B cell (primary cell): ENCODE data around the gene ARL17B.
"Not testable (repeated sequence)": the region's sequence is repeated elsewhere in the genome, so short reads cannot be mapped to it uniquely, and the experiment has no call there.

ENCODE experiments used
- EZH2 ChIP-seq: IDR thresholded peaks from 2 replicates; pipeline ENCODE4 v1.6.1; 2012; ENCODE audit warnings: borderline replicate concordance, low read depth, mild to moderate bottlenecking, moderate library complexity, low read length; ENCODE audit not compliant: insufficient read depth, poor library complexity, severe bottlenecking
- TF ChIP-seq, protein P1 (sequence below): fragments of 200-600 bp; IDR thresholded peaks from one replicate; pipeline ENCODE4 v1.8.0; 2022; ENCODE audit warnings: antibody characterized with exemption, mild to moderate bottlenecking

DNA sequence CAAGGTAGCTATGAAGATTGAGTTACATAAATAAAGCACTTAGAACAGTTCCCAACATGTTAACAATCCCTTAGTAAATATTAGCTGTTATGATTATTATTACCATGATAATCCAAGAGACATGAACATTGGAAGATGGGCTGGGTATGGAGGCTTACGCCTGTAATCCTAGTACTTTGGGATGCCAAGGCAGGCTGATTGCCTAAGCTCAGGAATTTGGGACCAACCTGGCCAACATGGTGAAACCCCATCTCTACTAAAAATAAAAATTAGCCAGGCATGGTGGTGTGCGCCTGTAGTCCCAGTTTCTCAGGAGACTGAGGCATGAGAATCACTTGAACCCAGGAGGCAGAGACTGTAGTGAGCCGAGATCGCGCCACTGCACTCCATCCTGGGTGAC lies 45.6 kb upstream of the ARL17B start:
- TF ChIP-seq, protein P1, sequence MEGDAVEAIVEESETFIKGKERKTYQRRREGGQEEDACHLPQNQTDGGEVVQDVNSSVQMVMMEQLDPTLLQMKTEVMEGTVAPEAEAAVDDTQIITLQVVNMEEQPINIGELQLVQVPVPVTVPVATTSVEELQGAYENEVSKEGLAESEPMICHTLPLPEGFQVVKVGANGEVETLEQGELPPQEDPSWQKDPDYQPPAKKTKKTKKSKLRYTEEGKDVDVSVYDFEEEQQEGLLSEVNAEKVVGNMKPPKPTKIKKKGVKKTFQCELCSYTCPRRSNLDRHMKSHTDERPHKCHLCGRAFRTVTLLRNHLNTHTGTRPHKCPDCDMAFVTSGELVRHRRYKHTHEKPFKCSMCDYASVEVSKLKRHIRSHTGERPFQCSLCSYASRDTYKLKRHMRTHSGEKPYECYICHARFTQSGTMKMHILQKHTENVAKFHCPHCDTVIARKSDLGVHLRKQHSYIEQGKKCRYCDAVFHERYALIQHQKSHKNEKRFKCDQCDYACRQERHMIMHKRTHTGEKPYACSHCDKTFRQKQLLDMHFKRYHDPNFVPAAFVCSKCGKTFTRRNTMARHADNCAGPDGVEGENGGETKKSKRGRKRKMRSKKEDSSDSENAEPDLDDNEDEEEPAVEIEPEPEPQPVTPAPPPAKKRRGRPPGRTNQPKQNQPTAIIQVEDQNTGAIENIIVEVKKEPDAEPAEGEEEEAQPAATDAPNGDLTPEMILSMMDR: not testable (repeated sequence)
- not testable (repeated sequence) for TF ChIP-seq EZH2
